Upper lobe of left lung (tissue), 4 donors: Measurements from ENCODE around the gene SLC45A3.

Experiments
- CTCF ChIP-seq, 6 experiments: fragments of 450-650 bp in 4 of 6; fragments of 200-600 bp in 2 of 6; sonication (generic) in 2 of 6; IDR thresholded peaks; one replicate each; pipeline ENCODE4 v1.5.1; 2016 to 2019; ENCODE audit warnings: antibody characterized with exemption in 6 of 6
- POLR2A ChIP-seq, 4 donors: fragments of 450-650 bp; IDR thresholded peaks; one replicate each; pipeline ENCODE4 v1.5.1; 2016 to 2017; ENCODE audit warnings: antibody characterized with exemption in 4 of 4, mild to moderate bottlenecking in 2 of 4
- POLR2AphosphoS5 ChIP-seq, 2 donors: sonication (generic); formaldehyde crosslinking; IDR thresholded peaks; one replicate each; pipeline ENCODE4 v1.5.1; 2017; ENCODE audit warnings: antibody characterized with exemption in 2 of 2

- TF ChIP-seq CTCF (IDR thresholded peaks at IDR 0.05) (no peak), POLR2AphosphoS5 (IDR thresholded peaks at IDR 0.05) (no peak), POLR2A (IDR thresholded peaks at IDR 0.05) (no peak)
These were observed 40.7 kb downstream of the SLC45A3 start for GRCh38 chr1:205639567-205639966.
